Tibial nerve (tissue), 4 donors: ENCODE data around the gene NEO1. TPM values are rescaled to one million over a fixed set of nuclear protein-coding genes. Genes with fewer than 3 reads are reported as not detected.

Source experiments
- DNase-seq, 2 donors: peaks; one replicate each; pipeline ENCODE4 v3.0.0-alpha.2; 2019; ENCODE audit warnings: low spot score in 2 of 2
- H3K27ac ChIP-seq, 4 donors: fragments of 200-600 bp; sonication (generic) in 3 of 4; one replicate each; pipeline ENCODE4 v1.5.1; 2017 to 2019; ENCODE audit warnings: mild to moderate bottlenecking in 1 of 4
- H3K27me3 ChIP-seq, 2 donors: fragments of 200-600 bp; sonication (generic) in 1 of 2; one replicate each; pipeline versions ENCODE4 v1.5.1 to v1.6.0; 2017 to 2019
- H3K36me3 ChIP-seq, 3 donors: fragments of 200-600 bp; sonication (generic); one replicate each; pipeline ENCODE4 v1.5.1; 2018 to 2019
- H3K4me1 ChIP-seq, 4 donors: fragments of 200-600 bp; sonication (generic) in 3 of 4; one replicate each; pipeline ENCODE4 v1.5.1; 2017 to 2019
- H3K4me3 ChIP-seq, 4 donors: fragments of 200-600 bp; sonication (generic) in 3 of 4; one replicate each; pipeline ENCODE4 v1.5.1; 2017 to 2019; ENCODE audit warnings: mild to moderate bottlenecking in 1 of 4, moderate library complexity in 1 of 4
- H3K9me3 ChIP-seq, 4 donors: fragments of 200-600 bp; sonication (generic) in 3 of 4; one replicate each; pipeline ENCODE4 v1.5.1; 2017 to 2019
- CTCF ChIP-seq, 5 experiments: fragments of 200-600 bp in 3 of 5; fragments of 450-650 bp in 2 of 5; sonication (generic) in 3 of 5; IDR thresholded peaks; one replicate each; pipeline ENCODE4 v1.5.1; 2016 to 2019; ENCODE audit warnings: antibody characterized with exemption in 5 of 5, mild to moderate bottlenecking in 3 of 5, moderate library complexity in 2 of 5
- EP300 ChIP-seq, 2 donors: sonication (generic); formaldehyde crosslinking; IDR thresholded peaks; one replicate each; pipeline ENCODE4 v1.6.1; 2017; ENCODE audit warnings: antibody characterized with exemption in 2 of 2, mild to moderate bottlenecking in 1 of 2
- POLR2A ChIP-seq, 2 donors: fragments of 450-650 bp; IDR thresholded peaks; one replicate each; pipeline ENCODE4 v1.6.1; 2017; ENCODE audit warnings: antibody characterized with exemption in 2 of 2, mild to moderate bottlenecking in 2 of 2, moderate library complexity in 2 of 2
- WGBS, 2 donors: methylation state at CpG; one replicate each; pipeline ENCODE4 v1.1.5; 2018; 5-methylcytosine and 5-hydroxymethylcytosine counted together
- total RNA-seq, 4 donors: library from RNA; depleted of rRNA; stranded (reverse); fragments of >200 nt; gene quantifications; one replicate each; pipeline ENCODE4 v1.1.0, GENCODE V29; 2016

The NEO1 gene
- total RNA-seq: 10 to 100 TPM; 18.6 to 48.3 (median 41.4) TPM

DNA sequence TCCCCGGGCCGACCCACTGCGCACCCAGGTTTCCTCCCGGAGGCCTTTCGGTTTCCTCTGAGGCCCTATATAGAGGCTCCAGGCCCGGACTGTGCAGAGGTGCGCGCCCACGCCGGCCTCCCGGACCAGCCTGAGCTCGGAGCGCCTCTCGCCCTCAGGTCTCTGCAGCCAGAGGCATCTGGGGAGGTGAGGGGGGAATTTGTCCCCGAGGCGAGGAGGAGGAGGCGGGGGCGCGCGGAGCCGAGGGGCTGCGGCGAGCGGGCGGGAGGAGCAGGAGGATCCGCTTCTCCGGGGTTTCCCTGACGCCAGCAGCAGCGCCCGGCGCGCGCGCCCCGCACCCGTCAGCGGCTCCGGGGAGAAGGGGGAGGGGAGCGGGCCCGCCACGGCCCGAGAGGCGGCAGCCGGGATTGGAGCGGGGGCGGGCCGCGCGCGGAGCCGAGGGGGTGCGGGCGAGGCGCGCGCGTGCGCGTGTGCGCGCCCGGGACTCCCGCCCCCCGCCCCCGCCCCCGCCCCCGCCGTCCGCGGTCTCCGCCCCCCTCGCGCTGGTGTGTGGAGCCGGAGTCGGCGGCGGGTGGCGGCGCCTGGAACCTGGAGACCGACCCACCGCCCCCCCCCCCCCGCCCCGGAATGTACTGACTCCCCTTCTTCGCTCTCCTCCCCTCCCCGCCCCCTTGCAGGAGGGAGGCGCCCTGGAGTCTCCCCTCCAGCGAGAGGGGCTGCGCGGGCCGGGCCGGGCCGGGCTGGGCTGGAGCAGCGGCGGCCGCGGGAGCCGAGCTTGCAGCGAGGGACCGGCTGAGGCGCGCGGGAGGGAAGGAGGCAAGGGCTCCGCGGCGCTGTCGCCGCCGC is at the start of gene NEO1:
Gene NEO1, plus strand, starts transcription at position 657 of the 846 bp plus-strand sequence. CDS start 213 bp downstream, outside the sequence.
- Histone ChIP-seq H3K36me3 (no peaks in the 10 kb centered on the region), H3K4me1 (peaks cover 0 to 34% (median 4%) of the 10 kb centered on the region in 4 donors), H3K27ac (peak within 1 kb of the TSS; percentile 88 to 92 (median 90)), H3K27me3 (no peaks in the 10 kb centered on the region), H3K4me3 (peak within 1 kb of the TSS; percentile 63 to 90 (median 77)), H3K9me3 (no peaks in the 10 kb centered on the region)
- 0 to 1% methylated on average over 7 to 24 of the region's 108 CpGs for WGBS, 2 donors
- peak; percentile 50 to 61 for DNase-seq
- peak in 1 of 2 donors; percentile 46 for TF ChIP-seq POLR2A (IDR thresholded peaks at IDR 0.05)
- TF ChIP-seq EP300 (IDR thresholded peaks at IDR 0.05): peak in 1 of 2 donors; percentile 62
- TF ChIP-seq CTCF (IDR thresholded peaks at IDR 0.05): peak in 1 of 5 experiments; percentile 7

- no peak overlapping the region for H3K4me3 ChIP-seq
- WGBS, 2 donors: 85 to 88% methylated on average over 5 of the region's 5 CpGs
- TF ChIP-seq POLR2A (IDR thresholded peaks at IDR 0.05) (no peak), CTCF (IDR thresholded peaks at IDR 0.05) (no peak), EP300 (IDR thresholded peaks at IDR 0.05) (no peak)
- no peaks in the 10 kb centered on the region for H3K27me3 ChIP-seq
- H3K4me1 ChIP-seq: no peaks in the 10 kb centered on the region
- H3K27ac ChIP-seq: no peak overlapping the region
- no peak for DNase-seq
- no peaks in the 10 kb centered on the region for H3K36me3 ChIP-seq
- no peaks in the 10 kb centered on the region for H3K9me3 ChIP-seq
These were observed 47.8 kb upstream of the NEO1 start for GRCh38 chr15:73004462-73004861.

GRCh38 chr15:73005032-73005431 is 47.2 kb upstream of the NEO1 start:
- Histone ChIP-seq H3K4me1 (no peaks in the 10 kb centered on the region), H3K27me3 (no peaks in the 10 kb centered on the region), H3K36me3 (no peaks in the 10 kb centered on the region), H3K9me3 (no peaks in the 10 kb centered on the region), H3K27ac (no peak overlapping the region), H3K4me3 (no peak overlapping the region)
- TF ChIP-seq CTCF (IDR thresholded peaks at IDR 0.05): no peak
- no peak for TF ChIP-seq POLR2A (IDR thresholded peaks at IDR 0.05)
- no peak for TF ChIP-seq EP300 (IDR thresholded peaks at IDR 0.05)
- no peak for DNase-seq
- 80 to 90% methylated on average over 2 of the region's 2 CpGs for WGBS, 2 donors

DNA sequence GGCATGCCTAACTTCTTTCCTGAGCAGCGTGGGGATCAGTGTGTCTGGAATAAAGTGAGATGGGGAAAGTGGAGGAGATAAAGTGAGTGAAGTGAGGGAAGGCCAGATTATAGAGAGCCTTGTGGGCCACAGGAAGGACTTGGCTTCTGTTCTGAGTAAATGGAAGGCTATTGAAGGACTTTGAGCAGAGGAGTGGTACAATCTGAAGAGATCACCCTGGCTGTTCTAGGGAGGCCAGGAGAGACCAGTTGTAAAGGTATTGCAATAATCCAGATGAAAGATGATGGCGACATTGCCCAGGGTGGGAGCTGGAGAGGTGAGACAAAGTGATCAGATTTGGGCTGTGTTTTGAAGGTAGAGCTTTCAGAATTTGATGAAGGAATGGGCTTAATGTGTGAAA is 46.8 kb upstream of the NEO1 start:
- Histone ChIP-seq H3K27ac (no peak overlapping the region), H3K27me3 (no peaks in the 10 kb centered on the region), H3K36me3 (no peaks in the 10 kb centered on the region), H3K4me3 (no peak overlapping the region), H3K9me3 (no peaks in the 10 kb centered on the region), H3K4me1 (no peaks in the 10 kb centered on the region)
- DNase-seq: no peak
- no peak for TF ChIP-seq CTCF (IDR thresholded peaks at IDR 0.05)
- TF ChIP-seq POLR2A (IDR thresholded peaks at IDR 0.05): no peak
- TF ChIP-seq EP300 (IDR thresholded peaks at IDR 0.05): no peak
- 90 to 96% methylated on average over 2 of the region's 2 CpGs for WGBS, 2 donors

DNA sequence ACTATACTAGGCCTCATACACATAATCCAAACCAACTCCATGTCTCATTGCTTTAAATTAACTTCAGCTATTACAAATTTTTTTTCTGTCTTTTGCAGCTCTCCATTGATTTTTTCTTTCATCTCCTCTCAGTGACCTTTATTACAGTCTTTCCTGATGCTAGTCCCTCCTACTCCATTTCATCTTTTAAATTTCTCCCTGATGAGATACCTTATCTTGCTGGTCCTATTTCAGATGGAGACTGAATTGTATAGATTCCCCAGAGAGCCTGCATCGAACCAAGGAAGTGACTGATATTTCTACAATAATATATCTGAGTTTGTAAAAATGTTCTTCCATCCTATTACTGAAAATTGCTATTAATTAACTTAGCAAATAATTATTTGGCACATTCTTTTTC is 45.7 kb upstream of the NEO1 start:
- H3K27ac ChIP-seq: no peak overlapping the region
- no peaks in the 10 kb centered on the region for H3K4me1 ChIP-seq
- 69 to 74% methylated on average over 1 of the region's 1 CpG for WGBS, 2 donors
- no peaks in the 10 kb centered on the region for H3K36me3 ChIP-seq
- no peak overlapping the region for H3K4me3 ChIP-seq
- H3K27me3 ChIP-seq: no peaks in the 10 kb centered on the region
- DNase-seq: no peak
- TF ChIP-seq EP300 (IDR thresholded peaks at IDR 0.05) (no peak), POLR2A (IDR thresholded peaks at IDR 0.05) (no peak), CTCF (IDR thresholded peaks at IDR 0.05) (no peak)
- no peaks in the 10 kb centered on the region for H3K9me3 ChIP-seq
